ENCODE measurements around the gene STX2. TPM values are rescaled to one million over a fixed set of nuclear protein-coding genes. Genes with fewer than 3 reads are reported as not detected.

The STX2 gene
- total RNA-seq, 1 donor = 5.9 TPM

DNA sequence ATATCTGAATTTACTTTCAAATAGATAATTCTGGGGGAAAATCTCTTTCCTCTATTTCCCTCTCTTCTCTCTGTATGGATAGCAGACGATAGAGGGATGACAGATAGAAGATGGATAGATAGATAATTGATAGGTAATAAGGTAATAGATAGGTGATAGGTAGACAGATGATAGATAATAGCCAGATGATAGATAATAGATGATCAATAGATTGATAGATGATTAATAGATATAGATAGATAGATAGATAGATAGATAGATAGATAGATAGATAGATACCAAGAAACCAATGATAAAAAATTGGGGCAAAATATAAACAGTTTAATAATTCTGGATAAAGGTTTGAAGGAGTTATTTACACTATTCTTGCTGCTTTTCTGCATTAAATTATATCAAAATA lies 96.3 kb downstream of the STX2 start:
- DNase-seq (ENCODE audit: low read depth in 2 of 3, low spot score in 2 of 3) = no peak

DNA sequence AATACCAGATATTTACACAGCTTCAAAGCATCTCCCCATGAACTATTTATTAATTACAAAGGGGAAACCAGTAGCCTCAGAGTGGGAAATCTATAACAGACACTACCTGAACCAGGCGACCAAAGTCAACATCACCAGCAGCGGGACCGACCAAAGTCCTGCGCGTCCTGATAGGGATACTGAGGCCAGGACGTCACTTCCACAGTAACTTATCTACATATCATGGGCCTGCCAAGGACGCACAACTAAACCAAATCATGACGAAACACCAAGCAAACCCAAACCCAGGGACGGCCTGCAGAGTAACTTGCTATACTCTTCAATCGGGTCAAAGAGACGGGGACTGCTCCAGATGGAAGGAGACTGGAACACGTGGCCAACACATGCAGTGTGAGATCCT lies 96.9 kb downstream of the STX2 start:
- DNase-seq (ENCODE audit: low read depth in 2 of 3, low spot score in 2 of 3) = no peak

Small RNA genes lying within 50 kb of the gene (small RNA-seq; reads per million reads assigned to genes)
- not detected for gene RNU6-1077P

Other genes starting within 250 kb of the STX2 start
- gene RIMBP2, start 123.0 kb downstream of the STX2 start, total RNA-seq = 0.27 TPM
- gene RAN, start 32.8 kb upstream of the STX2 start, total RNA-seq = 286 TPM
- gene ADGRD1, start 114.7 kb upstream of the STX2 start, total RNA-seq = 0.54 TPM

Data from hematopoietic multipotent progenitor cell (in vitro differentiated cells).